GM23248 (cell line): ENCODE data around the gene SLC35D2.

Experiments used
- EZH2 ChIP-seq: fragments of 200-600 bp; sonication (generic); IDR thresholded peaks from 2 replicates; pipeline ENCODE4 v1.6.1; 2018; ENCODE audit warnings: antibody characterized with exemption, mild to moderate bottlenecking; ENCODE audit not compliant: insufficient read depth, poor library complexity, severe bottlenecking
- EZH2phosphoT487 ChIP-seq: fragments of 200-600 bp; sonication (generic); IDR thresholded peaks from 2 replicates; pipeline ENCODE4 v1.6.1; 2018; ENCODE audit warnings: antibody characterized with exemption, moderate library complexity, mild to moderate bottlenecking, low read depth; ENCODE audit not compliant: insufficient read depth

DNA sequence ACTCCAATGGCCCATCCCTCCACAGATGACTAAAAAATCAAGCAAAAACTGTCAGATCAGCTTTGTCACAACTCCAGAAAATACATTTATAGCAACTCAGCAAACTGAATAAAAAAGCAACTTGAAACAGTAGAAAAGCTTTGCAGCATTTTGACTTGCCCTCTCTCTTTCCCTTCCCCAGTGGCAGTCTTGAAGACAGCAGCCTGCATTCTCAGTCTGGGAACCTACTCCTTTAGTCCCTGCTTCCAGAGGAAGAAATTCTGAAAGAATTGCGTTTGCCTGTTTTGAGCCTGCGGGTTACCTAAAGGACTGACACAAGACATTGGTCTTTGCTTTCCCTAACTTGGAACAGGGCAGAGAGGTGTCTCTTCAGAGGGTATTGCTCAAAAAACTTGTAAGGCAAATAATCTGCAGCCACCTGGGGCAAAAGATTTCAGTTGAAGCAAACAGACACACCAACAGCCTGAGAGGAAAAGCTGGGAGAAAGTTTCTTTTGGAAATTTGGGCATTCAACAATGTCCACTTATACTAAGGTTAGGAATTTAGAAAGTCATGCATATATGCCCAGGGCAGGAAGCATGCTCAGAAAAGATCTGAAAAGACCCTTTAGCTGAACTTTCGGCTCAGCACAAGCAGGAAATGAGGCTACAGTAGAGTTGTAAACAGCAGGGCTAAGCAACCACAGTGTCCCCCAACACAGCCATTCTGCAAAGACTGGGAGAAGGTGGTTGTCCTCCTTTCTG is 15.2 kb upstream of the SLC35D2 start:
- TF ChIP-seq EZH2, result no peak
- no peak for TF ChIP-seq EZH2phosphoT487
